WTC11 (cell line): ENCODE results near the gene CTNND1. TPM values are rescaled to one million over a fixed set of nuclear protein-coding genes. Genes with fewer than 3 reads are reported as not detected.
A peak's percentile ranks its signal among the peaks of the same experiment; 100 is the strongest.

Source experiments
- ATAC-seq: fragments of 200-7000 bp; cut with Tn5 transposase; 2 replicates; pipeline ENCODE4 v1.10.0; 2021; ENCODE audit warnings: mild to moderate bottlenecking, moderate library complexity
- CTCF ChIA-PET: fragments of 300-600 bp; sonication (Branson Sonifier 250); formaldehyde crosslinking; loops from one replicate; lab custom pipeline; 2021; ENCODE audit warnings: antibody characterized with exemption; lab: Charles Lee
- POLR2A ChIA-PET: fragments of 350-600 bp; sonication (Branson Sonifier 250); formaldehyde crosslinking; loops from one replicate; lab custom pipeline; 2021; ENCODE audit warnings: antibody characterized with exemption; lab: Charles Lee
- DNase-seq: peaks from one replicate; pipeline ENCODE4 v3.0.0; 2021; ENCODE audit warnings: low spot score
- H3K27ac Mint-ChIP-seq: 2 replicates; pipeline ENCODE4 v1.8.0; 2021; ENCODE audit warnings: mixed read lengths
- H3K27me3 Mint-ChIP-seq: 2 replicates; pipeline ENCODE4 v1.8.0; 2021; ENCODE audit warnings: low read depth, mild to moderate bottlenecking, moderate library complexity, mixed read lengths
- H3K36me3 Mint-ChIP-seq: 2 replicates; pipeline ENCODE4 v1.8.0; 2021; ENCODE audit warnings: mixed read lengths
- H3K4me1 Mint-ChIP-seq: 2 replicates; pipeline ENCODE4 v1.8.0; 2022; ENCODE audit warnings: mixed read lengths
- H3K4me3 Mint-ChIP-seq: 2 replicates; pipeline ENCODE4 v1.8.0; 2021; ENCODE audit warnings: mild to moderate bottlenecking, moderate library complexity, mixed read lengths
- H3K9me3 Mint-ChIP-seq: 2 replicates; pipeline ENCODE4 v1.8.0; 2021; ENCODE audit warnings: mixed read lengths
- JAZF1 ChIP-seq: fragments of 250-450 bp; sonication (Bioruptor Pico); IDR thresholded peaks from 2 replicates; pipeline ENCODE4 v1.9.0; 2021; ENCODE audit warnings: moderate library complexity, mild to moderate bottlenecking, inconsistent platforms
- TP53 ChIP-seq: sonication (generic); formaldehyde crosslinking; IDR thresholded peaks from 2 replicates; pipeline ENCODE4 v1.8.1; 2023; ENCODE audit warnings: mild to moderate bottlenecking, missing genetic modification reagents
- ZNF138 ChIP-seq: sonication (generic); formaldehyde crosslinking; conservative IDR thresholded peaks from 2 replicates; pipeline ENCODE4 v1.8.1; 2022; ENCODE audit warnings: mild to moderate bottlenecking, moderate library complexity, missing genetic modification reagents
- ZNF219 ChIP-seq: sonication (generic); formaldehyde crosslinking; IDR thresholded peaks from 2 replicates; pipeline ENCODE4 v1.8.0; 2023; ENCODE audit warnings: missing genetic modification reagents, mild to moderate bottlenecking, borderline replicate concordance
- ZNF232 ChIP-seq: sonication (generic); formaldehyde crosslinking; IDR thresholded peaks from 2 replicates; pipeline ENCODE4 v1.8.0; 2022; ENCODE audit warnings: mild to moderate bottlenecking, missing genetic modification reagents
- ZNF317 ChIP-seq: sonication (generic); formaldehyde crosslinking; IDR thresholded peaks from 2 replicates; pipeline ENCODE4 v1.8.1; 2023; ENCODE audit warnings: low read depth, mild to moderate bottlenecking, moderate library complexity, missing genetic modification reagents, borderline replicate concordance
- total RNA-seq: library from RNA; stranded (reverse); gene quantifications from 3 replicates; pipeline ENCODE4 v1.2.3, GENCODE V29; 2021
- TF ChIP-seq, protein P1 (sequence below): sonication (generic); formaldehyde crosslinking; IDR thresholded peaks from 2 replicates; pipeline ENCODE4 v1.8.1; 2022; ENCODE audit warnings: mild to moderate bottlenecking, moderate library complexity, missing genetic modification reagents
- TF ChIP-seq, protein P2 (sequence below): fragments of 250-450 bp; sonication (Bioruptor Pico); IDR thresholded peaks from 2 replicates; pipeline ENCODE4 v1.9.0; 2021; ENCODE audit warnings: mild to moderate bottlenecking, borderline replicate concordance
- TF ChIP-seq, protein P3 (sequence below): sonication (generic); formaldehyde crosslinking; IDR thresholded peaks from 2 replicates; pipeline ENCODE4 v1.8.0; 2023; ENCODE audit warnings: mild to moderate bottlenecking, missing genetic modification reagents
- TF ChIP-seq, protein P4 (sequence below): sonication (generic); formaldehyde crosslinking; IDR thresholded peaks from 2 replicates; pipeline ENCODE4 v1.8.1; 2023; ENCODE audit warnings: mild to moderate bottlenecking, missing genetic modification reagents
- TF ChIP-seq, protein P5 (sequence below): fragments of 250-450 bp; sonication (Bioruptor Pico); conservative IDR thresholded peaks from 2 replicates; pipeline ENCODE4 v1.9.0; 2021; ENCODE audit warnings: mild to moderate bottlenecking
- TF ChIP-seq, protein P6 (sequence below): sonication (generic); formaldehyde crosslinking; IDR thresholded peaks from 2 replicates; pipeline ENCODE4 v1.8.0; 2023; ENCODE audit warnings: missing genetic modification reagents
- TF ChIP-seq, protein P7 (sequence below): sonication (generic); formaldehyde crosslinking; IDR thresholded peaks from 2 replicates; pipeline ENCODE4 v1.8.1; 2022; ENCODE audit warnings: low read depth, mild to moderate bottlenecking, moderate library complexity, missing genetic modification reagents, borderline replicate concordance

CTNND1 gene
- total RNA-seq, 1 experiment from 2014 or later: 165 TPM

DNA sequence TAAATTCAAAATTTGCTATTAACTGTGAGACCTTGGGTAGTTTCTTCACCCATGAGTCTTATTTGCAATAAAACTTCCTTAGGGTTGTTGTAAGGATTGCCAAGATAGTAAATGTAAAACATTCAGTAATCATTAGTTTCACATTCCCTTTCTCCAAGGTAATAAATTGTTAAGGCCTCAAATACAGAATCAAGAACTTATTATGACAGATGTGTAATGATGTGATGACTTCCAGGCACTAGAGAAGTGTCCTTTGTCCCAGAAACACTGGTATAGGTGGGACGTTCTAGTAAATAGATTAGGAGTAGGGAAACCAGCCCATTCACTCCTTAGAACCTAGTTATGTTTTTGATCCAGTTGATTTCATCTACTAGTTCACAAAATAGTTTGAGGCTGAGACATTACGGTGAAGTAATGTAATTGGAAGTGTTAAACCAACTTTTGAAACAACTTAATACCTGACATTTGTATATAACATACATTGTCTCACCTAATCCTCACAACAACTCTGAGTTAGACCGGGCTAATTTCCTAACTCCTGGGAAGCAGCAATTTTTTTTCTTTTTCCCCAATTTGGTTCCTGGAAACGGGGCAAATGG, 25.5 kb downstream of the CTNND1 start:
- Mint-ChIP-seq H3K4me3 (no peak overlapping the region), H3K27ac (peak overlapping the region; percentile 62), H3K9me3 (no peaks in the 10 kb centered on the region), H3K27me3 (no peaks in the 10 kb centered on the region), H3K4me1 (peaks cover 64% of the 10 kb centered on the region), H3K36me3 (peaks cover 10% of the 10 kb centered on the region)
- ChIA-PET CTCF (interaction anchor here (3.2 to 3.9 kb wide), 2 partner anchors 13 to 36 kb away, joined by 14 to 17 read pairs; partner anchors contain the start of gene BTBD18), POLR2A (interaction anchor here (1.6 kb wide), 1 partner anchor 9 kb away, joined by 5 read pairs; no protein-coding TSS in a partner anchor)
- TF ChIP-seq, protein P1, sequence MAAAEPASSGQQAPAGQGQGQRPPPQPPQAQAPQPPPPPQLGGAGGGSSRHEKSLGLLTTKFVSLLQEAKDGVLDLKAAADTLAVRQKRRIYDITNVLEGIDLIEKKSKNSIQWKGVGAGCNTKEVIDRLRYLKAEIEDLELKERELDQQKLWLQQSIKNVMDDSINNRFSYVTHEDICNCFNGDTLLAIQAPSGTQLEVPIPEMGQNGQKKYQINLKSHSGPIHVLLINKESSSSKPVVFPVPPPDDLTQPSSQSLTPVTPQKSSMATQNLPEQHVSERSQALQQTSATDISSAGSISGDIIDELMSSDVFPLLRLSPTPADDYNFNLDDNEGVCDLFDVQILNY: no peak
- TF ChIP-seq, protein P2, sequence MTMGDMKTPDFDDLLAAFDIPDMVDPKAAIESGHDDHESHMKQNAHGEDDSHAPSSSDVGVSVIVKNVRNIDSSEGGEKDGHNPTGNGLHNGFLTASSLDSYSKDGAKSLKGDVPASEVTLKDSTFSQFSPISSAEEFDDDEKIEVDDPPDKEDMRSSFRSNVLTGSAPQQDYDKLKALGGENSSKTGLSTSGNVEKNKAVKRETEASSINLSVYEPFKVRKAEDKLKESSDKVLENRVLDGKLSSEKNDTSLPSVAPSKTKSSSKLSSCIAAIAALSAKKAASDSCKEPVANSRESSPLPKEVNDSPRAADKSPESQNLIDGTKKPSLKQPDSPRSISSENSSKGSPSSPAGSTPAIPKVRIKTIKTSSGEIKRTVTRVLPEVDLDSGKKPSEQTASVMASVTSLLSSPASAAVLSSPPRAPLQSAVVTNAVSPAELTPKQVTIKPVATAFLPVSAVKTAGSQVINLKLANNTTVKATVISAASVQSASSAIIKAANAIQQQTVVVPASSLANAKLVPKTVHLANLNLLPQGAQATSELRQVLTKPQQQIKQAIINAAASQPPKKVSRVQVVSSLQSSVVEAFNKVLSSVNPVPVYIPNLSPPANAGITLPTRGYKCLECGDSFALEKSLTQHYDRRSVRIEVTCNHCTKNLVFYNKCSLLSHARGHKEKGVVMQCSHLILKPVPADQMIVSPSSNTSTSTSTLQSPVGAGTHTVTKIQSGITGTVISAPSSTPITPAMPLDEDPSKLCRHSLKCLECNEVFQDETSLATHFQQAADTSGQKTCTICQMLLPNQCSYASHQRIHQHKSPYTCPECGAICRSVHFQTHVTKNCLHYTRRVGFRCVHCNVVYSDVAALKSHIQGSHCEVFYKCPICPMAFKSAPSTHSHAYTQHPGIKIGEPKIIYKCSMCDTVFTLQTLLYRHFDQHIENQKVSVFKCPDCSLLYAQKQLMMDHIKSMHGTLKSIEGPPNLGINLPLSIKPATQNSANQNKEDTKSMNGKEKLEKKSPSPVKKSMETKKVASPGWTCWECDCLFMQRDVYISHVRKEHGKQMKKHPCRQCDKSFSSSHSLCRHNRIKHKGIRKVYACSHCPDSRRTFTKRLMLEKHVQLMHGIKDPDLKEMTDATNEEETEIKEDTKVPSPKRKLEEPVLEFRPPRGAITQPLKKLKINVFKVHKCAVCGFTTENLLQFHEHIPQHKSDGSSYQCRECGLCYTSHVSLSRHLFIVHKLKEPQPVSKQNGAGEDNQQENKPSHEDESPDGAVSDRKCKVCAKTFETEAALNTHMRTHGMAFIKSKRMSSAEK (CRISPR knock-in tag): no peak
- TF ChIP-seq, protein P3, sequence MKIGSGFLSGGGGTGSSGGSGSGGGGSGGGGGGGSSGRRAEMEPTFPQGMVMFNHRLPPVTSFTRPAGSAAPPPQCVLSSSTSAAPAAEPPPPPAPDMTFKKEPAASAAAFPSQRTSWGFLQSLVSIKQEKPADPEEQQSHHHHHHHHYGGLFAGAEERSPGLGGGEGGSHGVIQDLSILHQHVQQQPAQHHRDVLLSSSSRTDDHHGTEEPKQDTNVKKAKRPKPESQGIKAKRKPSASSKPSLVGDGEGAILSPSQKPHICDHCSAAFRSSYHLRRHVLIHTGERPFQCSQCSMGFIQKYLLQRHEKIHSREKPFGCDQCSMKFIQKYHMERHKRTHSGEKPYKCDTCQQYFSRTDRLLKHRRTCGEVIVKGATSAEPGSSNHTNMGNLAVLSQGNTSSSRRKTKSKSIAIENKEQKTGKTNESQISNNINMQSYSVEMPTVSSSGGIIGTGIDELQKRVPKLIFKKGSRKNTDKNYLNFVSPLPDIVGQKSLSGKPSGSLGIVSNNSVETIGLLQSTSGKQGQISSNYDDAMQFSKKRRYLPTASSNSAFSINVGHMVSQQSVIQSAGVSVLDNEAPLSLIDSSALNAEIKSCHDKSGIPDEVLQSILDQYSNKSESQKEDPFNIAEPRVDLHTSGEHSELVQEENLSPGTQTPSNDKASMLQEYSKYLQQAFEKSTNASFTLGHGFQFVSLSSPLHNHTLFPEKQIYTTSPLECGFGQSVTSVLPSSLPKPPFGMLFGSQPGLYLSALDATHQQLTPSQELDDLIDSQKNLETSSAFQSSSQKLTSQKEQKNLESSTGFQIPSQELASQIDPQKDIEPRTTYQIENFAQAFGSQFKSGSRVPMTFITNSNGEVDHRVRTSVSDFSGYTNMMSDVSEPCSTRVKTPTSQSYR: no peak
- TF ChIP-seq ZNF219 (CRISPR knock-in tag) (no peak), ZNF317 (CRISPR knock-in tag) (no peak), ZNF138 (CRISPR knock-in tag) (no peak), JAZF1 (no peak)
- TF ChIP-seq, protein P4, sequence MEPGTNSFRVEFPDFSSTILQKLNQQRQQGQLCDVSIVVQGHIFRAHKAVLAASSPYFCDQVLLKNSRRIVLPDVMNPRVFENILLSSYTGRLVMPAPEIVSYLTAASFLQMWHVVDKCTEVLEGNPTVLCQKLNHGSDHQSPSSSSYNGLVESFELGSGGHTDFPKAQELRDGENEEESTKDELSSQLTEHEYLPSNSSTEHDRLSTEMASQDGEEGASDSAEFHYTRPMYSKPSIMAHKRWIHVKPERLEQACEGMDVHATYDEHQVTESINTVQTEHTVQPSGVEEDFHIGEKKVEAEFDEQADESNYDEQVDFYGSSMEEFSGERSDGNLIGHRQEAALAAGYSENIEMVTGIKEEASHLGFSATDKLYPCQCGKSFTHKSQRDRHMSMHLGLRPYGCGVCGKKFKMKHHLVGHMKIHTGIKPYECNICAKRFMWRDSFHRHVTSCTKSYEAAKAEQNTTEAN: no peak
- DNase-seq: no peak
- no peak for ATAC-seq

DNA sequence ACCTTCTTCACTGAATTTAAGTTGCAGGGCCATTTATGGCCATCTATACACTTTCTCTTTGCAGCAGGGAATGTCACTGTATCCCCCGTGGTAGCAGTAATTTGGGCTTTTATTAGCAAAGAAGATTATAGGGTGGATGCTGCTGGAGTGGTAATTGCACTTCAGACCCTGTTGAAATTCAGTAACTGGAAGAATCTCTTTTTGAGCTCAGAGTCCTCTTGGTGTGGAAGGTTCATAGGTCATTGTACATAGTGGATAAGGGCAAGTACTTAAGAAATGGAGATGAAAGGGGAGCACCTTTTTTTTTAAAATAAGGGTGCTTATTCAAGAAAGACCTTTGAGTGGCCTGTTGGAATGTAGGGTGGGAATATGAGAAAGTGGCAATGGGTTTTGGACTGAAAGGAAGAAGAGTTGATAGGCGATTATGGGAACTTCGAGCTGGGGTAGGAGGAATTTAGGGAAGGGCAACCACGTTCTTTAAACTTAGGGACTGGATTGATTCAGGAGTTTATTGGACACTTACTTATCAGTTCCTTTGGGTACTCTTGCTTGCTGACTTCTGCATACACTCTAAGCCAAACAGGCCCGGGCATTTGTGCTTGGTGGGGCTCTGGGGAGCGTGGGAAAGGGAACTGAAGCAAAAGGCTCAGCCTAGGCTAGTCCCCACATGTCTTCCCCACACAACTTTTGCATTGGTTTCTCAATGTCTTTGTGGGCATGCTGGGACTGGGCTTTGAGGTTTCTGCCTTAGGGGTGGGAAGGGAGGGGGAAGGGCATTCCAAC, 26.5 kb downstream of the CTNND1 start:
- CTCF ChIA-PET: interaction anchor here (1.7 to 3.9 kb wide), 3 partner anchors 9 to 37 kb away, joined by 5 to 17 read pairs (median 14); partner anchors contain the start of gene BTBD18
- peak overlapping the region; percentile 17; the same call in 1 of the 2 replicates for H3K4me3 Mint-ChIP-seq
- TF ChIP-seq, protein P5, sequence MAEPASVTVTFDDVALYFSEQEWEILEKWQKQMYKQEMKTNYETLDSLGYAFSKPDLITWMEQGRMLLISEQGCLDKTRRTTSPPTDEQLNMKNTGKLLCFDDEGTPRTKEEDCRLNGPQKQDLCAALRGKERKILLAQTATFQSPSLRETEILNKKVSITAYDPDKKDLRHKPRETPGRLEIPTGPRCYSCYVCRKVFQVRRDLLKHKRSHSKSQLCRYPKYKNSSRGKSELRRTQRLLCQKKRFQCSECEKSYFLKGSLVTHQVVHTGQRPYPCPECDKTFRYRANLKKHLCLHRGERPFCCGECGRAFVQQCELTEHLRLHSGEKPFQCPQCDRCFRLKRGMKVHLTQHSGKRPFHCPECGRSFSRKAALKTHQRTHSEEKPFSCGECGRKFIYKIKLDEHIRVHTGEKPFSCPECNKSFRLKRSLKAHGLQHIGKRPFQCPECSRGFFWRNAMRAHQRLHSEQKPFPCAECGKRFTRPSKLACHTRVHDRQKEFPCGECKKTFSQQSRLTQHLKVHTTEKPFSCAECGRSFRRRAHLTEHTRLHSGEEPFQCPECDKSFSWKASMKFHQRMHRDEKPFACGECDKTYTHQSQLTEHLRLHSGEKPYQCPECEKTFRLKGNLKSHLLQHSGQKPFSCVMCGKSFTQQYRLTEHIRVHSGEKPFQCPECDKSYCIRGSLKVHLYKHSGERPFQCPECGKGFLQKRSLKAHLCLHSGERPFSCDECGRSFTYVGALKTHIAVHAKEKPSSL (CRISPR knock-in tag): no peak
- TF ChIP-seq, protein P3: no peak
- TF ChIP-seq, protein P6, sequence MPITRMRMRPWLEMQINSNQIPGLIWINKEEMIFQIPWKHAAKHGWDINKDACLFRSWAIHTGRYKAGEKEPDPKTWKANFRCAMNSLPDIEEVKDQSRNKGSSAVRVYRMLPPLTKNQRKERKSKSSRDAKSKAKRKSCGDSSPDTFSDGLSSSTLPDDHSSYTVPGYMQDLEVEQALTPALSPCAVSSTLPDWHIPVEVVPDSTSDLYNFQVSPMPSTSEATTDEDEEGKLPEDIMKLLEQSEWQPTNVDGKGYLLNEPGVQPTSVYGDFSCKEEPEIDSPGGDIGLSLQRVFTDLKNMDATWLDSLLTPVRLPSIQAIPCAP: no peak
- no peak for TF ChIP-seq TP53 (CRISPR knock-in tag)
- TF ChIP-seq, protein P7, sequence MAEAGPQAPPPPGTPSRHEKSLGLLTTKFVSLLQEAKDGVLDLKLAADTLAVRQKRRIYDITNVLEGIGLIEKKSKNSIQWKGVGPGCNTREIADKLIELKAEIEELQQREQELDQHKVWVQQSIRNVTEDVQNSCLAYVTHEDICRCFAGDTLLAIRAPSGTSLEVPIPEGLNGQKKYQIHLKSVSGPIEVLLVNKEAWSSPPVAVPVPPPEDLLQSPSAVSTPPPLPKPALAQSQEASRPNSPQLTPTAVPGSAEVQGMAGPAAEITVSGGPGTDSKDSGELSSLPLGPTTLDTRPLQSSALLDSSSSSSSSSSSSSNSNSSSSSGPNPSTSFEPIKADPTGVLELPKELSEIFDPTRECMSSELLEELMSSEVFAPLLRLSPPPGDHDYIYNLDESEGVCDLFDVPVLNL (CRISPR knock-in tag): no peak
- no peak for TF ChIP-seq ZNF232

More for the DNA sequence above, 26.5 kb downstream of the CTNND1 start:
- peaks cover 12% of the 10 kb centered on the region for H3K36me3 Mint-ChIP-seq
- no peaks in the 10 kb centered on the region for H3K27me3 Mint-ChIP-seq
- POLR2A ChIA-PET: interaction anchor here (1.0 to 1.6 kb wide), 3 partner anchors 9 to 47 kb away, joined by 3 to 5 read pairs (median 3); partner anchors contain the start of gene SELENOH
- DNase-seq (peak; percentile 31), ATAC-seq (peak; percentile 77)
- H3K27ac Mint-ChIP-seq: peak overlapping the region; percentile 81
- H3K4me1 Mint-ChIP-seq: peaks cover 61% of the 10 kb centered on the region
- H3K9me3 Mint-ChIP-seq: no peaks in the 10 kb centered on the region
